Activated CD4-positive, alpha-beta T cell treated with anti-CD3 and anti-CD28 coated beads, Interleukin-2, amount 50 U/mL, for 1 hour (primary cell): ENCODE data around the gene SELENOW.
"Not testable (repeated sequence)": the region's sequence is repeated elsewhere in the genome, so short reads cannot be mapped to it uniquely, and the experiment has no call there.

Experiments
- DNase-seq: peaks from one replicate; pipeline ENCODE4 v3.0.0-alpha.2; 2020

Gene SELENOW

DNA sequence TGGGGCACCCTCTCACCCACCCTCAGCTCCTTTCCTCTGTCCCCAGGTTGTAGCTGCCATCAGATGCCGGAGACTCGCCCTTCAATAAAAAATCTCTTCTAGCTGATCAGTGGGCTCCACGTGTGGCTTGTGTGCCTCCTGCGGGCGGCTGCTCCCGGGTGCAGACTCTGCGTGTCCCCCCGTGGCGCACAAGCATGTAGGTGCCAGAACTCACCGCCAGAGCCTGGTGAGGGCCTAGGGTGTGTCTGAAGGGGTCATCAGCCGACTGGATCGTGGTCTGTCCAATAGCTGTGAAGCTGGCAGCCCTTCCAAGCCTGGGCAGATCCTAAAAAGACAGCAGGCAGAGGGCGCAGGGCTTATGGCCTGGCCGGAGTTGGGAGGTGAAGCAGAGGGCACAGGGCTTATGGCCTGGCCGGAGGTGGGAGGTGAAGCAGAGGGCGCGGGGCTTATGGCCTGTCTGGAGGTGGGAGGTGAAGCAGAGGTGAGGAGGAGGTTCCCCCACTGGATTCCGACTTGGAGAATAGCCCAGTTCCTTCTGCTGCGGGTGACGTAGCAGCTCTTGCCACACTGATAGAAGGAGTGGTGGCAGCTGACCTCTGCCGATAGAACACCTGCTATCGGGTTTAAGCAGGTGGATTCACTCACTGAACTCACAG, 21.4 kb upstream of the SELENOW start:
- no peak for DNase-seq

DNA sequence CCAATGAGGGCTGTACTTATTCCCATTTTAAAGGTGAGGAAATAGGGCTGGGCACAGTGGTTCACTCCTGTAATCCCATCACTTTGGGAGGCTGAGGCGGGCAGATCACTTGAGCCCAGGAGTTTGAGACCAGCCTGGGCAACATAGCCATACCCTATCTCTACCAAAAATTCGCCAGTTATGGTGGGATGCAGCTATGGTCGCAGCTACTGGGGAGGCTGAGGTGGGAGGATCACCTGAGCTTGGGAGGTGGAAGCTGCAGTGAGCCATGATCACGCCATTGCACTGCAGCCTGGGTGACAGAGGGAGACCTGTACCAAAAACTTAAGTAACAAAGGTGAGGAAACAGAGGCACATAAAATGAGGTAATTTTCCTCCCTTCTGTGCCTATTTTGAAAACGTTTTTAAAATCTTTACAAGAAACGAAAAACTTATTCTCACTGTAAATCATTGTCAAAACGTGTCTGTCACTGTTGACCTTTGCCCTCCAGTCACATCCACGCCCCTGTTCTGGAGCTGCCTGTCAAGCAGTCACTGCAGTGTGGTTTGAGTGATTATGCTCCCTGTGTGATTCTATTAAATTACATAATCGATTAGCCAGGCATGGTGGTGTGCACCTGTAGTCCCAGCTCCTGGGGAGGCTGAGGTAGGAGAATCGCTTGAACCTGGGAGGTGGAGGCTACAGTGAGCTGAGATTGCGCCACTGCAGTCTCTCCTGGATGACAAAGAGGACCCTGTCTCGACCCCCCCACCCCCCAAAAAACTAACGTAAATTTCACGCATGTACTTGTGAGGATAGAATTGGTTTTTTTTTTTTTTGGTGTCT, 20.7 kb upstream of the SELENOW start:
- DNase-seq = no peak

DNA sequence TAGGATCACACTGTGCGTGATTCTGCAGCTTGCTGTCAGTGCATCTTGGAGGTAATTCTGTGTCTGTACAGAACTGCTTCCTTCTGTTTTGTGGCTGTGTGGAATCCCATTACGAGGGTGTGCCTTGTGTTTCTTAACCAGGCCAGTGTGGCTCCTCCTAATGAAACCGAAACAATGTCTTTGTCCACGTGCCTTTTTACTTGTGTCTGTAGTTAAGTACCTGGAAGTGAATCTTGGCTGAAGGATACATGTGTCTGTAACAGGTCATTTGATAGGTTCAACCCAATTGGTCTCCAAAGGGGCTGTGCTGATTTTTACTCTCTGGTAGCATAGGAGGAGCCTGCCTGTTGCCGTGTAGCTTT, 20.1 kb upstream of the SELENOW start:
- no peak for DNase-seq

DNA sequence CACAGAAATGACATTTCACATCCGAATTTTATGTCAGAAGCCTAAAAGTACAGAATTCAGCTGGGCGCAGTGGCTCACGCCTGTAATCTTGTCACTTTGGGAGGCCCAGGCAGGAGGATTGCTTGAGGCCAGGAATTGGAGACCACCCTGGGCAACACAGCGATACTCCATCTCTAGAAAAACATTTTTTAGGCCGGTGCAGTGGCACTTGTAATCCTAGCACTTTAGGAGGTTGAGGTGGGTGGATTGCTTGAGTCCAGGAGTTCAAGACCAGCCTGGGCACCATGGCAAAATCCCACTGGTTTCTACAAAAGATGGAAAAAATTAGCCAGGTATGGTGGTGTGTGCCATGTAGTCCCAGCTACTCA, 17.9 kb upstream of the SELENOW start:
- no peak for DNase-seq

DNA sequence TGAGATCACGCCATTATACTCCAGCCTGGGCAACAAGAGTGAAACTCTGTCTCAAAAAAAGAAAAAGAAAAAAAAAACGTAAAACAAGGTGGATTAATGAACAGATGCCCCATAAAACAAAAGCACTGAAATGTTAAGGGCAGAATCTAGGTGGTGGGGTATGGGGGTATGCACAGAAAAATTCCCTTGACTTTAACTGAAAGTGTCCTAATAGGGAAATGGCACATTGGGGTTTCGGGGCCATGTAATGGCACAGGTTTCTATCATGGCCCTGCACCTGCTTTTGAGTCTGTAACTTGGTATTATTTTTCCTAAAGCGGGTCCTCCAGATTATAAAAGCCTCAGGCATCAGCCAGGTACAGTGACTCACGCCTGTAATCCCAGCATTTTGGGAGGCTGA, 16.9 kb upstream of the SELENOW start:
- no peak for DNase-seq

DNA sequence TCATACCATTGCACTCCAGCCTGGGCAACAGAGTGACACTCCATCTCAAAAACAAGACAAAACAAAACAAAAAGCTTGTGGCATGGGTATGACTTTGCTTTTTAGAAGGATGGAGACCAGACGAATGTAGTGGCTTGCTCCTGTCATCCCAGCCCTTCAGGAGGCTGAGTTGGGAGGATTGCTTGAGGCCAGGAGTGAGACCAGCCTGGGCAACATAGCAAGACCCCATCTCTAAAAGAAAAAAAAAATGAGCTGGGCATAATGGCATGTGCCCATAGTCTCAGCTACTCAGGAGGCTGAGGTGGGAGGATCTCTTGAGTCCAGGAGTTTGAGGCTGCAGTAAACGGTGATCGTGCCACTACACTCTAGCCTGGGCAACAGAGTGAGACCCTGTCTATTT, 16.4 kb upstream of the SELENOW start:
- DNase-seq = no peak

DNA sequence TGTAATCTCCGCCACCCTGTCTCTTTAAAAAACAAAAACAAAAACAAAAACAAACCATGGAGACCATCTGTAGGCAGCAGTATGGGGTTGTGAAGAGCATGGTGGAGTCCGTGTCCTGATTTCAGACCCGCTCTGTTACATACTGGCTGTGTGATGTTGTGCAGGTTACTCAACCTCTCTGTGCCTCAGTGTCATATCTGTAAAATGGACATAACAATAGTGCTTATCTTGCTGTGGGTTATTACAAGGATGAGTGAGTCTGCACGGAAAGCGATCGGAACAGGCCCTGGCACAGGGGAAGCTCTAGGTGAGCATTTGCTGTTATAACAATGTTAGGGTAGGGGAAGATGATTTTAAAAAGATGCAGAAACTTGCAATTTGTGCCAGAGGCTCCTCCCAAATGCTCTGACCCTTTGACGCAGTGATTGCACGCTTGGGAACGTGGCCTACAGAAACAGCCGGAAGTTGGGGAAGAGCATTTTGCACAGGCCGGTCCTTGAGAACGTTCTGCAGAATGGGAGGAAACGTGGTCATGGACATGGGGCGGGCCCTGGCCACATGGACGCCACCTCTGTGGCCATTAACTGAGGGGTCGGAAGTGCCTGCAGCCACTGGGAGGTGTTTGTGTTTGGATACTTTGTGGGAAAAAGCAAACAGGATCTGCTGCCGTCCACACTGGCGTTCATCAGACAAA, 15.7 kb upstream of the SELENOW start:
- no peak for DNase-seq

DNA sequence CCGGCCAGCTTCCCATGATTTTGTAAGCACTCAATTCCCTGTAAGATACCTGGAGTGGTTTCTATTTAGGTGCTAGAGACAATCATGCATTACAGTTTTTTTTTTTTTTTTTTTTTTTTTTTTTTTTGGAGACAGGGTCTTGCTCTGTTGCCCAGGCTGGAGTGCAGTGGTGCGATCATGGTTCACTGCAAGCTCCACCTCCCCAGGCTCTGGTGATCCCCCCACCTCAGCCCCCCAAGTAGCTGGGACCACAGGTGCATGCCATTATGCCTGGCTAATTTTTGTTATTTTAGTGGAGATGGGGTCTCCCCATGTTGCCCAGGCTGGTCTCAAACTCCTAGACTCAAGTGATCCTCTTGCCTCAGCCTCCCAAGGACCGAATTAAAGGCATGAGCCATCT, 13.8 kb upstream of the SELENOW start:
- not testable (repeated sequence) for DNase-seq

DNA sequence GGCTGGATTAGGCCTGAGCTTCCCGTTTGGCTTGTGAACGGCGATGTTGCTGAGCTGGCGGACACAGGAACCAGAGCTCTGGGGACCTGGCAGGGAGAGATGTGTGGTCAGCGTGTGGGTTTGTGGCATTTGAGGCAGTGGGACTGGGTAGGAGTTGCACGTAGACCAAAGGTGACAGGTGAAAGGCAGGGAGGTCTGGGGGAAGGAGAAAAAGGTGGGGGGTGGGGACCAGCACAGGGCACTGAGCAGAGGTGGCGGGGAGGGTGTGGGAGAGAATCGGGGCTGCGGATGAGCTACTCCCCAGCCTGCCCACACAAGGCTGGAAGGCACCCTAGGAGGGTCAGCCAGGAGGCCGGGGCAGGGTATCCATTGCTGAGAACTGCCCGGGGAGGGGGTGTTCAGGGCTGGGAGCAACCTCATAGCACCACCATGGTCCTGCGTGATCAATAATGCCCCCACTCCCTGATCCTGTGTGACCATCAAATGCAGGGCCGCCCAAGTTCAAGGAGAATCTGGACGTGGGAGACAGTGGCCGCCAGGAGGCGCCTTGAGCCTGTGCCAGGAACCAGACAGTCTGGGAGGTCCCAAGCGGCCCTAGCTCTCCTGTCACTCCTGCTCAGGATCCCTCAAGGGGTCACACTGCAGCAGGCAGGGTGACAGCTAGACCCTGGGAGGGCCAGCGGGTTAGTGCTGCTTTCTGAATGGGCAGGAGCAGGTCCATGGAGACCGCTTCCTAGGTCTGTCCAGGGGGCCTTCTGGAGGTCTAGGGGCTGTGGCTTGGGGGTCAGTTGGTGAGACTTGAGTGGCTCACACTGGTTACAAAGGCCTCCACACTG, 12.8 kb upstream of the SELENOW start:
- DNase-seq = peak; percentile 51

DNA sequence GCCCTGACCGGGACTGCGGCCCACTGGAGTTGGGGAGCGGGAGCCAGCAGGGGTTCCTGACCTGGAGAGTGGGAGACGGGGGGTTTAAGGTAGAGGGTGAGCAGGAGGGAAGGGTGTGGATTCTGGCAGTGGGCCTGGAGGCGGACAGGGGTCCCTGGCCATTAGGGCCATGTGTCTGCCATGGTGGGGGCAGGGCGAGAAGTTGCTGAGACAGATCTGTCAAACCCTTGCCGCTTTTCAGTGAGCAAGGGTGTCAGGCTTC, 12.2 kb upstream of the SELENOW start:
- no peak for DNase-seq

DNA sequence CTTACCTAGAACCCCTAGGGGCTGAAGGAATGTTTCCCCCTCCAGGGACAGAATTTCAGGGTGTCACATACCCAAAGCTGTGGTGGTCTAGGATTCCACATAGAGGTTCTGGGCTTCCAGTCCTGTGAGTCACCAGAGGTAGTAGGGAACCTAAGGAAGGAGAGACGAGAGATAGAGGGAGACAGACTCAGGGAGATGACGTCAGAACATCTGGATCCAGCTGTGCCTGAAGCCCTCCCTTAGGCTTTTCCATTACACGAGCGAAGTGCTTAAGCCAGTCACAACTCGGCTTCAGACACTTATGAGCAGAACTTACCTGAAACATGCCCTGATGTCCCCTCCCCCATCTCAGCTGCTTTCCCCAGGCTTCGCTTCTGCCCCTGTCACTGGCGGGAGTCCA, 11.8 kb upstream of the SELENOW start:
- DNase-seq = no peak

DNA sequence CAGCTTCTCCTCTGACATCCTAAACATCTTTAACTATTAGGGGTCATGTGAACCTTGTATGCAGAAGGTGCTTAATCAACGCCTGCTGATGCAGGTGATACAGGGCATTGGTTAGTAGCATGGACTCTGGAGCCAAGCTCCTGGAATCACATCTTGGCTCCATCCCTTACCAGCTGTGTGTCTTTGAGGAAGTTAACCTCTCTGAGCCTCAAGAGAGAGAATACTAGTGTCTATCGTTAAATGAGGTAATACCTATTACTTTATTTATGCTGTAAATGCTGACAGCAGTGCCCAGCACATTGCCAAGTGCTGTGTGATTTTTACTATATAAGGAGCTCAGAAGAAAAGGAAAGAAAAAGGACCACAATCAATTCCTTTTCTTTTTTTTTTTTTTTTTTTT, 11.2 kb upstream of the SELENOW start:
- no peak for DNase-seq

DNA sequence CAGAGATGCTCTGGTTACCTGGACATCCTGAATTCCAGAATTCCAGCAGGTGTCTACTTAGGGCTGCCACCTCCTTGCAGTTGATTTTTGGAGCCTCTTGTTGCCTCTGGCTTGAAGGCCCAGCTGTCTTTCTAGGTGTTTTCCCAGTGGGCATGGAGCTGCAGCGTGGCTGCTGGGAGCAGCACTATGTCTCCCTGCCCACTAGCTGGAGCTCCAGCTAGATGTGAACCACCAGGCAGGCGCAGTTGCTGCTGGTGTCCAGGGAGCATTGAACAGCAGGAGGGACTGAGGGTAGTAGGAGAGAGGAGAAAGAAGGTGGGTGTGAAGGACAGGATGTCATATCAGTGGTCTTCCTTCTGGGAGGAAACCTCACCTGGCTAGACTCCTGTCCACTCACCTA, 9.9 kb upstream of the SELENOW start:
- no peak for DNase-seq

DNA sequence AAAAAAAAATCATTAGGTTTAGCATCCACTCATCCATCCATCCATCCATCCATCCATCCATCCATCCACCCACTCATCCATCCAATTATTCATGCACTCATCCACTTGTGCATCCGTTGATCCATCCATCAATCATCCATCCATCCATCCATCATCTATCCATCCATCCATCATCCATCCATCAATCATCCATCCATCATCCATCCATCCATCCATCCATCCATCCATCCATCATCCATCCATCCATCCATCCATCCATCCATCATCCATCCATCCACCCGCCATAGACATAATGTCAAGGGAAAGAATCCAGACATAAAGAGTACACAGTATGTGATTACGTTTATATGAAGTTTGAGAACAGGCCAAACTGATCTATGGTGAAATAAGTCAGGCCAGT, 9.0 kb upstream of the SELENOW start:
- no peak for DNase-seq

DNA sequence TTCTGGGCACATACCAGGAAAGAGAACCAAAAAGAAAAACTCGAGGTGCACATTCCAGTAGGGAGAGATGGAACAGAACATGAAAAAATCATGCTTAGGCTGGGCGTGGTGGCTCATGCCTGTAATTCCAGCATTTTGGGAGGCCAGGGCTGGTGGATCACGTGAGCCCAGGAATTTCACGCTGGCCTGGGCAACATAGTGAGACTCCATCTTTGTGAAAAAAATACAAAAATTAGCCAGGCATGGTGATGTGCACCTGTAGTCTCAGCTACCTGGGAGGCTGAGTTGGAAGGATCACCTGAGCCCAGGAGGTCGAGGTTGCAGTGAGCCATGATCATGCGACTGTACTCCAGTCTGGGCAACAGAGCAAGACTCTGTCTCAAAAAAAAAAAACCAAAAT, 7.2 kb upstream of the SELENOW start:
- DNase-seq = not testable (repeated sequence)

DNA sequence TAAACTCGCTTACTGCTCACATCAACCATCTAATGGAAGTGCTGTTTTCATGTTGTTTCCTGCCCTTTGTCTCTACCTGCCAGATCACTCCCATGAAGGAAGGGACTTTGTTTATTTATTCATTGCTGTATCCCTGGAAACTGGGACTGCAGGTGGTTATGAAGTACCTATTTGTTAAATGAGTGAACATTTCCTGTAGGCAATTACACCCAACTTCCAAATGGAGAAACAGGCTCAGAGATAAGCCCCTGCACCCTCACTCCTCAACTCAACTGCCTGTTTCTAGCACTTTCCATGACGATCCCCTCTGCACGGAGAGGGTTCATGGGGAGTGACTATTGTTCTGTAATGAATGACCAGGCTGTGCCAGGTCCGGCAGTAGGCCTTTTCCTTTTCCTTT, 1.9 kb upstream of the SELENOW start:
- no peak for DNase-seq

DNA sequence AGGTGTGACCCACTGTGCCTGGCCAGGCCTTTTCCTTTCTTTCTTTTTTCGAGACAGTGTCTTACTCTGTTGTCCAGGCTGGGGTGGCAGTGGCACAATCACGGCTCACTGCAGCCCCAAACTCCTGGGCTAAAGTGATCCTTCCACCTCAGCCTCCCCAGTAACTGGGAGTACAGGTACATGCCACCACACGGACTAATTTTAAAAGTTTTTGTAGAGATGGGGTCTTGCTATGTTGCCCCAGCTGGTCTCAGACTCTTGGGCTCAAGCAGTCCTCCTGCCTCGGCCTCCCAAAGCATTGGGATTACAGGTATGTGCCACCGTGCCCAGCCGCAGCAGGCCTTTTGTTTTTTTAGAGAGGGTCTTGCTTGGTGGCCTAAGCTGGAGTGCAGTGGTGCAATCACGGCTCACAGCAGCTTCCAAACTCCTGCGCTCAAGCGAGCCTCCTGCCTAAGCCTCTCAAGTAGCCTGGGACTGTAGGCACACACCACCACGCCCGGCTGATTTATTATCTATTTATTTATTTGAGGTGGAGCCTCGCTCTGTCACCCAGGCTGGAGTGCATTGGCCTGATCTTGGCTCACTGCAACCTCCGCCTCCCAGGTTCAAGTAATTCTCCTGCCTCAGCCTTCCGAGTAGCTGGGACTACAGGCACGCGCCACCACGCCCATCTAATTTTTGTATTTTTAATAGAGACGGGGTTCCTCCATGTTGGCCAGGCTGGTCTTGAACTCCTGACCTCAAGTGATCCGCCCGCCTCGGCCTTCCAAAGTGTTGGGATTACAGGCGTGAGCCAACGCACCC, 1.1 kb upstream of the SELENOW start:
- DNase-seq = not testable (repeated sequence)

DNA sequence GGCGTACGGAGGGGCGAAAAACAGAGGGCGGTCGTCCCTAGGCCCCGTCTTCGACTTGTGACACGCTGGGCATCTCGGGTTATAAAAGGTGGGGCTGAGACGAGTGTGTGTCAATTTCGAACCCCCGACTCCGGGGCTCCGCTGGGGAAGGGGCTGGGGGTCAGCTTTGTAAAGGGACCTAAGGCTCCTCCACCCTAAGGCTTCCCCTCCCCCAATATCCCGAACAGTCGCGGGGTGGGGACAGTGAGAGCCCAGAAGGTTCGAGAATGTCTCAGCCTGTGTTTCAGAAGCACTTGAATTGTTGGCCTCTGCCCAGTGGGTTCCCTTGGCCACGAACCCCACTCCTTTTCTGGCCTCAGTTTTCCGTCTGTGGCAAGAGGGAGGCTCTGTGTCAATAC, 450 bp downstream of the SELENOW start:
- peak; percentile 14 for DNase-seq

DNA sequence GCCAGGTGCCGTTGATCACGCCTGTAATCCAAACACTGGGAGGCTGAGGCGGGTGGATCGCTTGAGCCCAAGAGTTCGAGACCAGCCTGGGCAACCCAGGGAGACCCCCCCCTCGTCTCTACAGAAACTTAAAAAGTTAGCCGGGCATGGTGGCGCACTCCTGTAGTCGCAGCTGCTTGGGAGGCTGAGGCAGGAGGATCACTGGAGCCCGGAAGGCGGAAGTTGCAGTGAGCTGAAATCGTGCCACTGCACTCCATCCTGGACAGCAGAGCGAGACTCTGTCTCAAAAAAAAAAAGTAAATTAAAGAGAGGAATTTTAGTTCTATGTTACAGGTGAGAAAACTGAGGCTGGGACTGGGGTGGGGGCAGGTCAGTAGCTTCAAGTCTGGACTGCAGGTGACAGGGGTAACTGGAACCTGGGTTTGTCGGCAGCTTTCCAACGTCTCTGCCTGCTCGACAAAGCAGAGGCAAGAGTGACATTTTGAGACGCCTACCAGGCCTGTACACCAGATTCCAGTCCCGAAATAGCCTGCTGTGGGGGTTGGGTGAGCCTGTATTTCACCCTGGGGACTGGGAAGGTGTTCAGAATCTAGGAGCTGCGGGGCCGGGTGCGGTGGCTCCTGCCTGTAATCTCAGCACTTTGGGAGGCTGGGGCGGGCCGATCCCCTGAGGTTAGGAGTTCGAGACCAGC, 1.2 kb downstream of the SELENOW start:
- DNase-seq = no peak

DNA sequence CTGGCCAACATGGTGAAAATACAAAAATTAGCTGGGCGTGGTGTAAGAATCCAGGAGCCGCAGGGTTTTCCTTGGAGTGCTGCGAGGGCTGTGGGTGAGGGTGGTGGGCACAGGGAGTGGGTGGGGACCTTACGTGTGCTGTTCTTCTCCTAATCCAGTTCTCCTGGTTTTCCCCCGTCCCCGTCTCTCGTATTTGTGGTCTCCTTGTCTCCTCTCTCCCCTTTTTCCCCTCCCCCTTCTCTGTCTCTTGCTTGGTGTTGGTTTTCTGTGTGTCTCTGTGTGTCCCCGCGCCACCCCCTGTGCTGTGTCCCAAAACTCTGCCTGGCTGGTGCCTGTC, 1.7 kb downstream of the SELENOW start:
- DNase-seq = no peak

DNA sequence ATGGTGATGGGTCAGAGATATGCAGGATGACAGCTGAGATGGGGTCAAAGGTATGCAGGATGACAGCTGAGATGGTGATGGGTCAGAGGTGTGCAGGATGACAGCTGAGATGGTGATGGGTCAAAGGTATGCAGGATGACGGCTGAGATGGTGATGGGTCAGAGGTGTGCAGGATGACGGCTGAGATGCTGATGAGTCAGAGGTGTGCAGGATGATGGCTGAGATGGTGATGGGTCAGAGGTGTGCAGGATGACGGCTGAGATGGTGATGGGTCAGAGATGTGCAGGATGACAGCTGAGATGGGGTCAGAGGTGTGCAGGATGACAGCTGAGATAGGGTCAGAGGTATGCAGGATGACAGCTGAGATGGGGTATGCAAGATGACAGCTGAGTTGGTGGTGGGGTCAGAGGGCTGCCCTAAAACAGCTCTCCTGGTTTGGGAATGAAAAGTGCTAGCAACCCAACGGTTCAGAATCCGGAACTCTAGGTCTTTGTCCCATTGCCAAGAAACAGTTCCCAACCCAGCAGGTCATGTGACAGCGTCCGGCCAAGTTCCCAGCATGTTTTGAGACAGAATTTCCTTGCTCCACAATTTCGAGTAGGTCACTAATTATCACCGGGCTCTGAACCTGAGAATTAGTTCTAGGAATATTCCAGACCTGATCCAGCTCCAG, 3.2 kb downstream of the SELENOW start:
- no peak for DNase-seq

DNA sequence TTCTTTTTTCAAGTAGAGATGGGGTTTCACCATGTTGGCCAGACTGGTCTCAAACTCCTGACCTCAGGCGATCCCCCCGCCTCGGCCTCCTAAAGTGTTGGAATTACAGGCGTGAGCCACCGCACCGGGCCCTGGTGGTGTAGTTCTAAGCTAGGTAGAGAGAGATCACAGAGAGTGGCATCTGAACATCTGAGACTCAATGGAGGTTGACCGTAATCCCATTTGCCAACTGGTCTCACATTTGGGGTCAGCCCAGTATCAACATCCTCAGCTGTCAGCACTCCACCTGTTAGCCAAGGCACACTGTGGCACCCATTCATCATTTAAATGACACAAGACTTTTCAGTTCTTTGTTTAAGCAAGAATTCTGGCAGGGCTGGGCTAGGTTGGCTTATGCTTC, 8.1 kb downstream of the SELENOW start:
- DNase-seq = no peak
